Heart left ventricle (tissue), 16 donors: ENCODE data around the gene SLC25A33. TPM values are rescaled to one million over a fixed set of nuclear protein-coding genes. Genes with fewer than 3 reads are reported as not detected.

Experiments
- ATAC-seq, 4 donors: fragments of 200-7000 bp; cut with Tn5 transposase; one replicate each; pipeline ENCODE4 v1.9.1; 2020 to 2022; ENCODE audit warnings: moderate library complexity in 4 of 4, mild to moderate bottlenecking in 3 of 4, moderate number of reproducible peaks in 1 of 4
- DNase-seq, 5 donors: peaks; one replicate each; pipeline ENCODE4 v3.0.0-alpha.2; 2020
- H3K27ac ChIP-seq, 12 donors: fragments of 200-600 bp; sonication (generic) in 4 of 12; one replicate each; pipeline versions ENCODE4 v1.5.0 to v1.8.0; 2016 to 2022; ENCODE audit warnings: mild to moderate bottlenecking in 2 of 12
- H3K27me3 ChIP-seq, 9 donors: fragments of 200-600 bp; sonication (generic) in 2 of 9; one replicate each; pipeline versions ENCODE4 v1.5.1 to v1.8.0; 2016 to 2022; ENCODE audit warnings: mild to moderate bottlenecking in 3 of 9
- H3K36me3 ChIP-seq, 9 donors: fragments of 200-600 bp; sonication (generic) in 2 of 9; one replicate each; pipeline versions ENCODE4 v1.5.0 to v1.8.0; 2018 to 2022; ENCODE audit warnings: mild to moderate bottlenecking in 2 of 9
- H3K4me1 ChIP-seq, 12 donors: fragments of 200-600 bp; sonication (generic) in 4 of 12; one replicate each; pipeline versions ENCODE4 v1.5.0 to v1.8.0; 2016 to 2022; ENCODE audit warnings: mild to moderate bottlenecking in 3 of 12
- H3K4me3 ChIP-seq, 12 donors: fragments of 200-600 bp; sonication (generic) in 4 of 12; one replicate each; pipeline versions ENCODE4 v1.5.0 to v1.8.0; 2017 to 2022; ENCODE audit warnings: mild to moderate bottlenecking in 9 of 12, moderate library complexity in 4 of 12
- H3K9me3 ChIP-seq, 12 donors: fragments of 200-600 bp; sonication (generic) in 4 of 12; one replicate each; pipeline versions ENCODE4 v1.5.0 to v1.8.0; 2016 to 2022; ENCODE audit warnings: mild to moderate bottlenecking in 1 of 12
- POLR2A ChIP-seq, 2 donors: fragments of 450-650 bp; IDR thresholded peaks; one replicate each; pipeline ENCODE4 v1.6.1; 2017; ENCODE audit warnings: antibody characterized with exemption in 2 of 2, mild to moderate bottlenecking in 2 of 2, moderate library complexity in 2 of 2
- WGBS, 4 donors: extraction: QIAGEN DNeasy Blood & Tissue Kit in 2 of 4; methylation state at CpG; one replicate each; pipeline versions ENCODE4 v1.1.5 to v1.1.7; 2013 to 2018; 5-methylcytosine and 5-hydroxymethylcytosine counted together
- intact Hi-C, 10 donors: fragments of 100-400 bp; cut with DNase I; formaldehyde crosslinking; loops; one replicate each; pipeline versions ENCODE4 v1.11.1 to v1.14.2; 2022
- polyA plus RNA-seq, 2 donors: library from polyadenylated mRNA; stranded (reverse); fragments of 200-250 nt; gene quantifications; one replicate each; pipeline ENCODE4 v1.2.3, GENCODE V29; 2013
- total RNA-seq, 9 donors: library from RNA; depleted of rRNA in 2 of 9; stranded (reverse); fragments of >200 nt in 2 of 9; fragmentation: NEBNext Ultra II Directional in 3 of 9; extraction: Animal tissue kit (Norgen Biotek cat#: 25700) in 3 of 9; gene quantifications; one replicate each; pipeline versions ENCODE4 v1.1.0 to v1.2.4, GENCODE V29; 2016 to 2023
- TF ChIP-seq, protein P1 (sequence below), 12 donors: fragments of 200-600 bp; sonication (generic) in 4 of 12; IDR thresholded peaks; one replicate each; pipeline versions ENCODE4 v1.5.0 to v1.8.0; 2018 to 2022; ENCODE audit warnings: antibody characterized with exemption in 12 of 12, mild to moderate bottlenecking in 5 of 12
- donor health status: ischemic (EF 13 %, LVEDD 7.1; RV severe dilation, severe dysfunction).
- donor health status: healthy with polysubstance abuse.
- donor health status: DM: no; HTN: yes; CAD: no.
- donor health status: DM: no; HTN: no; CAD: no.
- donor health status: ischemic (EF 25% LVEDD 6.9; RV normal size, moderate dysfunction).
- donor health status: ischemic (EF 25% LVEDD 5.7; RV mildly dilated, moderate dysfunction).
- donor health status: healthy.
- donor health status: DM: yes; HTN: yes; CAD: no.
- donor health status: ischemic (EF 35%, LVEDD 5.7; RV mildly dilated, moderate dysfunction).
- donor health status: nonischemic (EF 11% LVEDD 7.7; RV severe dilation, severe dysfunction).
- donor health status: DM: yes; HTN: yes; CAD: no.
- donor health status: PGD.
- donor health status: ischemic (EF 29% LVEDD 5.4; RV normal size, mild dysfunction).
- donor health status: nonischemic (EF 23%, LVEDD 6.1; RV moderate dilation, normal function).

Gene SLC25A33
- total and polyA plus RNA-seq, 11 donors, result 2.8 to 9.7 (median 4.5) TPM

DNA sequence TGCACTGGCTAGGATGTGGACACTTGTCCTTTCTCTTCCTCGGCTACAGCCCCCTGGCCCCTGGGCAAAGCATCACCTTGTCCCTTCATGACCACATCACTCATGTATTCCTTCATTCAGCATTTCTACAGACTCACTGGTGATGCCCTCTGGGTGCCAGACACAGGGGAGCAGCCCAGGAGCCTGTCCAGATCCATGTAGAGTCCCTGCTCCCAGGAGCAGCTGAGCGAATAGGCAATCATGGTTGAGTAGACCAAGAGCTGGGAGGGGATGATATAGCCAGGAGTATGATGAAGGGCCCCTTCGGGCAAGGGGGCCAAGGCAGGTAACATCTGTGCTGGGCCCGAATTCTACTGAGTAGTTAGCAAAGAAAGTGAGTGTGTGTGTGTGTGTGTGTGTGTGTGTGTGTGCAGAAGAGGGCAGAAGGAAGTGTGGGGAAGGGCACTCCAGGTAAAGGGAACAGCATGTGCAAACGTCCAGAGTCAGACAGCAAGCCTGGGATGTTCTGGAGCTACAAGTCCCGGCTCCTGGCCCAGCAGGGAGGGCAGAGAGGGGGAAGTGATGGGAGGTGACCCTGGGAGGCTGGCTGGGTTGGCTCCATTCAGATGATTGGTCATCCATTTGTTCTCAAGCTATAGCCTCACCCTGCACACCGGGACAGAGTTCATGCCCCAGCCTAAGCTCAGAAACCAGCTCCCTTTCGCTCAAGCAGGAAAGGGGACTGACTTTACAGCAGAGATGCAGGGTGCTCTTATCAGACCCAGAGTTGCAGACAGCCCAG, 91.3 kb downstream of the SLC25A33 start:
- intact Hi-C loops, result loop anchor here in 1 of 10 donors (5.0 kb wide), 1 partner anchor 237 kb away; no protein-coding TSS in a partner anchor
- no peak for DNase-seq
- Histone ChIP-seq H3K36me3 (no peaks in the 10 kb centered on the region), H3K27ac (peak overlapping the region in 2 of 12 donors; percentile 13 to 85), H3K4me1 (peaks cover 0 to 62% (median 0%) of the 10 kb centered on the region in 12 donors), H3K4me3 (peak overlapping the region in 2 of 12 donors; percentile 26 to 54), H3K9me3 (no peaks in the 10 kb centered on the region), H3K27me3 (peaks cover 0 to 8% (median 0%) of the 10 kb centered on the region in 9 donors)
- 70 to 80% (median 77%) methylated on average over 8 of the region's 8 CpGs for WGBS, 4 donors
- no peak for ATAC-seq
- no peak for TF ChIP-seq POLR2A (IDR thresholded peaks at IDR 0.05)
- TF ChIP-seq, protein P1, sequence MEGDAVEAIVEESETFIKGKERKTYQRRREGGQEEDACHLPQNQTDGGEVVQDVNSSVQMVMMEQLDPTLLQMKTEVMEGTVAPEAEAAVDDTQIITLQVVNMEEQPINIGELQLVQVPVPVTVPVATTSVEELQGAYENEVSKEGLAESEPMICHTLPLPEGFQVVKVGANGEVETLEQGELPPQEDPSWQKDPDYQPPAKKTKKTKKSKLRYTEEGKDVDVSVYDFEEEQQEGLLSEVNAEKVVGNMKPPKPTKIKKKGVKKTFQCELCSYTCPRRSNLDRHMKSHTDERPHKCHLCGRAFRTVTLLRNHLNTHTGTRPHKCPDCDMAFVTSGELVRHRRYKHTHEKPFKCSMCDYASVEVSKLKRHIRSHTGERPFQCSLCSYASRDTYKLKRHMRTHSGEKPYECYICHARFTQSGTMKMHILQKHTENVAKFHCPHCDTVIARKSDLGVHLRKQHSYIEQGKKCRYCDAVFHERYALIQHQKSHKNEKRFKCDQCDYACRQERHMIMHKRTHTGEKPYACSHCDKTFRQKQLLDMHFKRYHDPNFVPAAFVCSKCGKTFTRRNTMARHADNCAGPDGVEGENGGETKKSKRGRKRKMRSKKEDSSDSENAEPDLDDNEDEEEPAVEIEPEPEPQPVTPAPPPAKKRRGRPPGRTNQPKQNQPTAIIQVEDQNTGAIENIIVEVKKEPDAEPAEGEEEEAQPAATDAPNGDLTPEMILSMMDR (IDR thresholded peaks at IDR 0.05), result no peak

- 87 to 90% (median 88%) methylated on average over 2 to 3 of the region's 3 CpGs for WGBS, 4 donors
- no peak for ATAC-seq
- intact Hi-C loops, result loop anchor here in 1 of 10 donors (5.0 kb wide), 1 partner anchor 236 kb away; no protein-coding TSS in a partner anchor
- peaks cover 0 to 4% (median 0%) of the 10 kb centered on the region in 9 donors for H3K27me3 ChIP-seq
- no peak overlapping the region for H3K4me3 ChIP-seq
- H3K4me1 ChIP-seq, result peaks cover 0 to 55% (median 0%) of the 10 kb centered on the region in 12 donors
- no peak for DNase-seq
- no peaks in the 10 kb centered on the region for H3K9me3 ChIP-seq
- no peak overlapping the region for H3K27ac ChIP-seq
- no peaks in the 10 kb centered on the region for H3K36me3 ChIP-seq
- TF ChIP-seq, protein P1 (IDR thresholded peaks at IDR 0.05), result no peak
- TF ChIP-seq POLR2A (IDR thresholded peaks at IDR 0.05), result no peak
These were observed 92.3 kb downstream of the SLC25A33 start for GRCh38 chr1:9631613-9632012.

DNA sequence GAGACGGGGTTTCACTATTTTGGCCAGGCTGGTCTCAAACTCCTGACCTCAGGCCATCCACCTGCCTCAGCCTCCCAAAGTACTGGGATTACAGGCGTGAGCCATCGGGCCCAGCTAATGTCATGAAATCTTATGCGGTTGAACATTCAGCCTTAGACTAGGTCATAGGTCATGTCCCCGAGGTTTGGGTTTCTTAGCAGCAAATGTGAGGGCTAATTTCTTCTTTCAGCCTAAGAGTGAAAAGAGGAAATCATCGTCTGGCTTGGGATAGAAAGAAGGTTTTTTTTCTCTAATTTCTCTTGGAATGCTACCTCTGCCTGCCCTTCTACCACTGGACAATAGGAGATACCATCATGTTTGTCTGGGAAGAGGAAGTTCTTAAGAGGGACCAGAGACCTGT, 94.2 kb downstream of the SLC25A33 start:
- Histone ChIP-seq H3K4me1 (peaks cover 0 to 37% (median 0%) of the 10 kb centered on the region in 12 donors), H3K4me3 (no peak overlapping the region), H3K36me3 (no peaks in the 10 kb centered on the region), H3K9me3 (no peaks in the 10 kb centered on the region), H3K27me3 (no peaks in the 10 kb centered on the region), H3K27ac (no peak overlapping the region)
- no peak for TF ChIP-seq POLR2A (IDR thresholded peaks at IDR 0.05)
- TF ChIP-seq, protein P1 (IDR thresholded peaks at IDR 0.05), result no peak
- intact Hi-C loops, result loop anchor here in 1 of 10 donors (5.0 kb wide), 1 partner anchor 234 kb away; no protein-coding TSS in a partner anchor
- DNase-seq (no peak), ATAC-seq (no peak)
- WGBS, 4 donors, result 75 to 85% (median 78%) methylated on average over 6 of the region's 6 CpGs

DNA sequence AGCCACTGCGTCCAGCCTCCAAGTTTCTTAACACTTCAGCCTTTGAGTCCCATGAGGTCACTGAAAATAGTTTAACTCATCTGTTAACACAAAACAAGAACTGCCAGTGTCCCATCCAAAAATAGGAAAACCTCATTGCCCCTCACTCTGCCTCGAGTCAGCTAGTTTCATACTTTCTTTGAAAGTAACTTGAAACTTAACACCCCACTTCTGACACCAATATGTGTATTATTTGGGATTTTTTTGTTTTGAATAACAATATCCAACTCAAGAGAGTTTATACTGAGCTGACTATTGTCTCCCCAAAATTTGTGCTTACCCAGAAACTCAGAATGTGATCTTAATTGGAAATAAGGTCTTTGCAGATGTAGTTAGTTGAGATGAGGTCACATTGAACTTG, 95.3 kb downstream of the SLC25A33 start:
- intact Hi-C loops, result loop anchor here in 1 of 10 donors (5.0 kb wide), 1 partner anchor 233 kb away; no protein-coding TSS in a partner anchor
- no peaks in the 10 kb centered on the region for H3K27me3 ChIP-seq
- TF ChIP-seq POLR2A (IDR thresholded peaks at IDR 0.05), result no peak
- WGBS, 4 donors, result 75 to 89% (median 75%) methylated on average over 2 of the region's 2 CpGs
- H3K4me3 ChIP-seq, result no peak overlapping the region
- no peak overlapping the region for H3K27ac ChIP-seq
- no peaks in the 10 kb centered on the region for H3K9me3 ChIP-seq
- ATAC-seq, result no peak
- H3K36me3 ChIP-seq, result no peaks in the 10 kb centered on the region
- H3K4me1 ChIP-seq, result peaks cover 0 to 36% (median 0%) of the 10 kb centered on the region in 12 donors
- DNase-seq, result no peak

Other genes with a start within 250 kb of the SLC25A33 start
- gene SPSB1, start 246.6 kb upstream of the SLC25A33 start, total RNA-seq, result 10 to 100 TPM in 3 of 9 donors, 1 to 10 TPM in 6; 7.7 to 27.2 (median 9.2) TPM
- 10 to 100 TPM in 1 of 2 donors, 1 to 10 TPM in 1; 7.0 to 10.9 TPM for gene SPSB1, start 246.6 kb upstream of the SLC25A33 start, polyA plus RNA-seq
- gene TMEM201, start 49.4 kb downstream of the SLC25A33 start, total RNA-seq, result 10 to 100 TPM; 16.0 to 24.8 (median 18.5) TPM
- gene TMEM201, start 49.4 kb downstream of the SLC25A33 start, polyA plus RNA-seq, result 10 to 100 TPM; 13.1 to 22.9 TPM
- gene PIK3CD, start 112.3 kb downstream of the SLC25A33 start, total RNA-seq, result 10 to 100 TPM in 3 of 9 donors, 1 to 10 TPM in 6; 2.3 to 18.8 (median 4.4) TPM
- gene PIK3CD, start 112.3 kb downstream of the SLC25A33 start, polyA plus RNA-seq, result 1 to 10 TPM; 1.9 to 2.0 TPM